ENCODE measurements around the gene CAMK1. TPM values are rescaled to one million over a fixed set of nuclear protein-coding genes. Genes with fewer than 3 reads are reported as not detected.
A peak's percentile ranks its signal among the peaks of the same experiment; 100 is the strongest.

The CAMK1 gene
- total and polyA plus RNA-seq, 9 of the 15 experiments (the other 6 are each of a cell fraction or from before 2014, with no cell fraction given): 0.23 to 10.7 (median 6.0) TPM

DNA sequence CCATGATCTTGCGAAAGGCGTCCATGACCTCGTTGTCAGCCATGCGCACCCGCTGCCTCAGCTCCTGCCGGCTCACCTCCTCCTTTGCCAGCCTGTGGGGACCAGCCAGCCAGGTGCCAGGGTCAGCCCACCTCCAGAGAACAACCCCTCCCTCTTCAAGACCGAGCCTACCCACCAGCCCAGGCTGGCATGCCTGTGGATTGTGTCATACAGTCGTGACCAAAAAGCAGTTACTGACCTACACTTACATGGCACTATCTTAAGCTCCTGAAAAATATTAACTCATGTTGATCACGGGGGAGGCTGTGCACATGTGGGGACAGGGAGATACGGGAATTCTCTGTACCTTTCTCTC, 10.7 kb upstream of the CAMK1 start:
- no peak for DNase-seq (ENCODE audit: extremely low read depth in 1 of 4, low spot score in 3 of 4)
- peaks cover 18 to 20% of the 10 kb centered on the region in 2 experiments for H3K4me1 ChIP-seq (replicated peaks in 1 of 2; ENCODE audit: control insufficient read depth in 2 of 2, insufficient read depth in 2 of 2, low read length in 2 of 2)
- no peak overlapping the region for H2AFZ ChIP-seq (ENCODE audit: low read depth, low read length)
- H3K9ac ChIP-seq (ENCODE audit: insufficient read depth in 1 of 2, low read depth in 2 of 2, low read length in 2 of 2): peak overlapping the region in 1 of 2 experiments; percentile 83; a peak in 3 of 4 replicates
- H3K79me2 ChIP-seq (ENCODE audit: control insufficient read depth, insufficient read depth, low read length): no peaks in the 10 kb centered on the region
- intact Hi-C loops (cut with micrococcal nuclease) (loop anchor here (5.0 kb wide), 1 partner anchor 152 kb away; the partner anchor contains the start of gene CRELD1), in situ Hi-C loops (cut with MboI) (no loop called here)
- no TSS peak for BruUV-seq (replicated peaks)
- H3K36me3 ChIP-seq (ENCODE audit: control insufficient read depth, insufficient read depth, low read length): peaks cover 45% of the 10 kb centered on the region
- no peak overlapping the region for H3K4me3 ChIP-seq
- ATAC-seq: no peak
- no peak for TF ChIP-seq ZNF217 (CRISPR knock-in tag; IDR thresholded peaks at IDR 0.05)
- 0 out of 2 replicates have a peak, but pooled peaks have one; percentile 22 for TF ChIP-seq CEBPB (tag; IDR thresholded peaks at IDR 0.05)
- TF ChIP-seq KLF13 (tag; IDR thresholded peaks at IDR 0.05; ENCODE audit: borderline replicate concordance, low read depth): no peak
- peak; percentile 62 for TF ChIP-seq POLR2G (IDR thresholded peaks at IDR 0.05; ENCODE audit: low read depth, low read length)
- TF ChIP-seq CEBPG (CRISPR knock-in tag; IDR thresholded peaks at IDR 0.05): 0 out of 2 replicates have a peak, but pooled peaks have one; percentile 10
- TF ChIP-seq CEBPG (tag; conservative IDR thresholded peaks at IDR 0.05 in 1 of 2, IDR thresholded peaks at IDR 0.05 in 1 of 2): no peak
- TF ChIP-seq RBFOX2 (IDR thresholded peaks at IDR 0.05; ENCODE audit: low read depth, low read length): peak; percentile 35; the same call in 1 of the 2 replicates
- POLR2A ChIA-PET: interaction anchor here (0.8 to 1.6 kb wide), 5 partner anchors 11 to 53 kb away, joined by 3 to 5 read pairs (median 5); partner anchors contain the start of genes ARPC4, BRPF1 and CAMK1
- H3K9me1 ChIP-seq (ENCODE audit: control insufficient read depth, insufficient read depth, low read length): no peaks in the 10 kb centered on the region
- no peaks in the 10 kb centered on the region for H3K9me3 ChIP-seq (replicated peaks; ENCODE audit: control insufficient read depth, insufficient read depth, low read depth, low read length)
- no peaks in the 10 kb centered on the region for H4K20me1 ChIP-seq (replicated peaks; ENCODE audit: control insufficient read depth, insufficient read depth, low read length)
- CTCF ChIA-PET (ENCODE audit: low intra/inter-chr PET ratio): interaction anchor here (0.6 kb wide), 1 partner anchor 546 kb away, joined by 6 read pairs; no protein-coding TSS in a partner anchor
- WGBS (ENCODE audit: insufficient coverage, low coverage, missing lambda C conversion rate): 72% methylated on average over 10 of the region's 10 CpGs
- no peak overlapping the region for H3K4me2 ChIP-seq (ENCODE audit: insufficient read depth, low read length)
- no peaks in the 10 kb centered on the region for H3K27me3 ChIP-seq (ENCODE audit: control insufficient read depth in 2 of 2, insufficient read depth in 2 of 2, low read length in 2 of 2)
- no peak for FAIRE-seq
- H3K27ac ChIP-seq (ENCODE audit: extremely low read depth, low read depth, low read length): peak overlapping the region; percentile 9; the same call in 1 of the 3 replicates
